ENCODE measurements around the gene RBM27. TPM values are rescaled to one million over a fixed set of nuclear protein-coding genes. Genes with fewer than 3 reads are reported as not detected.

RBM27 gene
- total RNA-seq, 2 donors from 2014 or later, result 14.4 to 17.3 TPM

DNA sequence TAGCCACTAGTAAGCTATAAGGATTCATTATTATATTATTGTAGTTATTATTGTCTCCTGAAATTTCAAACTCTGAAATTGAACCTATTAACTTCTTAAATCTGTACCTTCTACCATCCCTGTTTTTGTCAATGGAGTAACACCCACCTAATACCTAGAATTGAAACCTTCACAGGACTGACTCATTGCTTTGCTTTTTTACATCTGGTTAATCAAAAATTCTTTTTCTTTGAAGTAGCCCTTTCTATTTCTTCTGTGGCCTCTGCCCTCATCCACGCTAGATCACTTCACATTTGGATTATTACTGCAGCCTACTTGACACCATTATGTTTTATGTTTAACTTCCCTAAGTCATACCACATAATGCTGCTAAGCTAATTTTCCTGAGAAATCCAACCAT is 35.6 kb downstream of the RBM27 start:
- Histone ChIP-seq H3K4me3 (no peak overlapping the region), H3K4me1 (no peaks in the 10 kb centered on the region), H3K27me3 (no peaks in the 10 kb centered on the region), H3K36me3 (no peaks in the 10 kb centered on the region), H3K9me3 (no peaks in the 10 kb centered on the region), H3K27ac (no peak overlapping the region), H3K9ac (ENCODE audit: low read depth in 2 of 2, low read length in 2 of 2) (no peak overlapping the region)
- TF ChIP-seq, protein P1, sequence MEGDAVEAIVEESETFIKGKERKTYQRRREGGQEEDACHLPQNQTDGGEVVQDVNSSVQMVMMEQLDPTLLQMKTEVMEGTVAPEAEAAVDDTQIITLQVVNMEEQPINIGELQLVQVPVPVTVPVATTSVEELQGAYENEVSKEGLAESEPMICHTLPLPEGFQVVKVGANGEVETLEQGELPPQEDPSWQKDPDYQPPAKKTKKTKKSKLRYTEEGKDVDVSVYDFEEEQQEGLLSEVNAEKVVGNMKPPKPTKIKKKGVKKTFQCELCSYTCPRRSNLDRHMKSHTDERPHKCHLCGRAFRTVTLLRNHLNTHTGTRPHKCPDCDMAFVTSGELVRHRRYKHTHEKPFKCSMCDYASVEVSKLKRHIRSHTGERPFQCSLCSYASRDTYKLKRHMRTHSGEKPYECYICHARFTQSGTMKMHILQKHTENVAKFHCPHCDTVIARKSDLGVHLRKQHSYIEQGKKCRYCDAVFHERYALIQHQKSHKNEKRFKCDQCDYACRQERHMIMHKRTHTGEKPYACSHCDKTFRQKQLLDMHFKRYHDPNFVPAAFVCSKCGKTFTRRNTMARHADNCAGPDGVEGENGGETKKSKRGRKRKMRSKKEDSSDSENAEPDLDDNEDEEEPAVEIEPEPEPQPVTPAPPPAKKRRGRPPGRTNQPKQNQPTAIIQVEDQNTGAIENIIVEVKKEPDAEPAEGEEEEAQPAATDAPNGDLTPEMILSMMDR (IDR thresholded peaks at IDR 0.05), result no peak
- intact Hi-C loops (cut with DNase I), result no loop called here
- DNase-seq, result no peak

DNA sequence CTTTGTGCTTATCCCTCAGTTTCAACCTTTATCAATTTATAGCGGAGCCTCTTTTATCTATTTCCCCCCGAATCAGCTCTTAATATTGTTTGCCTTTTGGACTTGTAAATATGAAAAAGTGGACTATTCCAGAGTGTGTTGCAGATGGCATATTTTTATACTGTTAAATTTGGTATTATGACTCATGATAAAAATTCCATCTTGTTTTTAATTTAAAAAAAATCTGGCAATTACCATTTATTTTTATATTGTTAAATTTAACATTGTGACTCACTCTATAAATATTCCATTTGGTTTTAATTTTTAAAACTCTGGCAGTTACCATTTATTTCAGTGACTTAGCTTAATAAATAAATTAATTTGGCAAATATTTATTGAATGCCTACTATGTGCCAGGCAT is 37.5 kb downstream of the RBM27 start:
- Histone ChIP-seq H3K27me3 (no peaks in the 10 kb centered on the region), H3K27ac (no peak overlapping the region), H3K9me3 (no peaks in the 10 kb centered on the region), H3K9ac (ENCODE audit: low read depth in 2 of 2, low read length in 2 of 2) (no peak overlapping the region), H3K4me1 (no peaks in the 10 kb centered on the region), H3K36me3 (no peaks in the 10 kb centered on the region), H3K4me3 (no peak overlapping the region)
- TF ChIP-seq, protein P1 (IDR thresholded peaks at IDR 0.05), result no peak
- no peak for DNase-seq
- intact Hi-C loops (cut with DNase I), result no loop called here

DNA sequence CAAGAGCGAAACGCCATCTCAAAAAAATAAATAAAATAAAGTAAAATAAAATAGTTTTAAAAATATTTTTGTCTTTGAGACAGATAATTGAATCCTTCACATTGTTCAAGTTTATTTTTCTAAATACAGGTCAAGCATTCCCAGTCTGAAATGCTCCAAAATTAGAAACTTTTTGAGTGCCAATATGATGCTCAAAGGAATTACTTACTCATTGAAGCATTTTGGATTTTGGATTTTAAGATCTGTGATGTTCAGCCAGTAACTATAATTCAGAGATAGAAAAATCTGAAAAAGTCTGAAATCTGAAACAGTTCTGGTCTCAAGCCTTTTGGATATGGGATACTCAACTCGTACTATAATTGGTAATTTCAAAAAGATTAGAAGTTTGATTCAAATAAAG is 39.8 kb downstream of the RBM27 start:
- Histone ChIP-seq H3K9ac (ENCODE audit: low read depth in 2 of 2, low read length in 2 of 2) (no peak overlapping the region), H3K27ac (no peak overlapping the region), H3K9me3 (no peaks in the 10 kb centered on the region), H3K4me3 (no peak overlapping the region), H3K36me3 (no peaks in the 10 kb centered on the region), H3K4me1 (no peaks in the 10 kb centered on the region), H3K27me3 (no peaks in the 10 kb centered on the region)
- TF ChIP-seq, protein P1 (IDR thresholded peaks at IDR 0.05), result no peak
- intact Hi-C loops (cut with DNase I), result no loop called here
- no peak for DNase-seq

DNA sequence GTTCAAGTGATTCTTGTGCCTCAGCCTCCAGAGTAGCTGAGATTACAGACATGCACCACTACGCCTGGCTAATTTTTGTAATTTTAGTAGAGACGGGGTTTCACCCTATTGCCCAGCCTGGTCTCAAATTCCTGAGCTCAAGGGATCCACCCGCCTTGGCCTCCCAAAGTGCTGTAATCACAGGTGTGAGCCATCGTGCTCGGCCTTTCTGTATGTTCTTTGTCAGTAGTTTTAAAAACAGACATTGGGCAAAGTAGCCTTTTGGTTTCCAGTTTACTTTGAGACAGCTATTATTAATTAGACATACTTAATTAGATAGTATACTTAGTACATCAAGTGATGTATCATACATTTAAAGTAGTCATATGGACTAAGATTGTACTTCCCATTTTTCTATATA is 45.2 kb downstream of the RBM27 start:
- Histone ChIP-seq H3K27ac (no peak overlapping the region), H3K9ac (ENCODE audit: low read depth in 2 of 2, low read length in 2 of 2) (no peak overlapping the region), H3K36me3 (no peaks in the 10 kb centered on the region), H3K4me1 (no peaks in the 10 kb centered on the region), H3K4me3 (no peak overlapping the region), H3K9me3 (no peaks in the 10 kb centered on the region), H3K27me3 (no peaks in the 10 kb centered on the region)
- intact Hi-C loops (cut with DNase I), result no loop called here
- DNase-seq, result no peak
- TF ChIP-seq, protein P1 (IDR thresholded peaks at IDR 0.05), result no peak

DNA sequence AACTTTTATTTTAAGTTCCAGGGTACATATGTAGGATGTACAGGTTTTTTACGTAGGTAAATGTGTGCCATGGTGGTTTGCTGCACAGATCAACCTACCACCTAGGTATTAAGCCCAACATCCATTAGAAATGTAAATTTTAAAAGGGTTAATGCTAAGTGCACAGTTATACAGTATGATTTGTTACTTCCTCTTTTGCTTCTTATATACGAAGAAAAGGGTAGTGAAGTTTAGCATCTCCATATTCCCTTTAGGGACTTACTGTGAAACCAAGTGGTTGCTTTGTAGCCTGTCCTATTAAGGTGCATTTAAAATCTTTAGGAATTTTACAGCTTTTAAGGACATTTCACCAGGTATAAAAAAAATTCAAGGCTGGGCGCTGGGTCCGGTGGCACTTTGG is 46.4 kb downstream of the RBM27 start:
- Histone ChIP-seq H3K4me1 (no peaks in the 10 kb centered on the region), H3K27me3 (no peaks in the 10 kb centered on the region), H3K4me3 (no peak overlapping the region), H3K9ac (ENCODE audit: low read depth in 2 of 2, low read length in 2 of 2) (no peak overlapping the region), H3K9me3 (no peaks in the 10 kb centered on the region), H3K27ac (no peak overlapping the region), H3K36me3 (no peaks in the 10 kb centered on the region)
- DNase-seq, result no peak
- intact Hi-C loops (cut with DNase I), result no loop called here
- TF ChIP-seq, protein P1 (IDR thresholded peaks at IDR 0.05), result no peak

Other genes starting within 250 kb of the RBM27 start
- gene PLAC8L1, start 98.0 kb upstream of the RBM27 start, total RNA-seq, result not detected
- 10 to 100 TPM; 70.5 to 80.8 TPM for gene LARS1, start 21.0 kb upstream of the RBM27 start, total RNA-seq
- not detected for gene POU4F3, start 135.2 kb downstream of the RBM27 start, total RNA-seq
- 10 to 100 TPM; 54.0 to 61.7 TPM for gene TCERG1, start 243.7 kb downstream of the RBM27 start, total RNA-seq